ENCODE results near the gene TLL2. TPM values are rescaled to one million over a fixed set of nuclear protein-coding genes. Genes with fewer than 3 reads are reported as not detected.
"Not testable (repeated sequence)": the region's sequence is repeated elsewhere in the genome, so short reads cannot be mapped to it uniquely, and the experiment has no call there.

TLL2 gene
- total and polyA plus RNA-seq, 4 experiments from 2014 or later: 0.03 to 0.17 TPM; not detected in 2

DNA sequence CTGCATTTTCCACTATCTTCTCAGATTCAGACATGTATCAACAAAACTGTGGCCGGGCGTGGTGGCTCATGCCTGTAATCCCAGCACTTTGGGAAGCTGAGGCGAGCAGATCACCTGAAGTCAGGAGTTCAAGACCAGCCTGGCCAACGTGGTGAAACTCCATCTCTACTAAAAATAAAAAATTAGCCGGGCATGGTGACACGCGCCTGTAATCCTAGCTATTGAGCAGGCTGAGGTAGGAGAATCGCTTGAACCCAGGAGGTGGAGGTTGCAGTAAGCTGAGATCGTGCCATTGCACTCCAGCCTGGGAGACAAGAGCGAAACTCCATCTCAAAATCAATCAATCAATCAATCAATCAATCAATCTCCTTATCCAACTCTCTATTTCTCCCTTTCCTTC lies 31.8 kb upstream of the TLL2 start:
- Mint-ChIP-seq H3K27ac (peak overlapping the region in 2 of 7 donors; percentile 11 to 51), H3K4me3 (peak overlapping the region in 1 of 8 donors; percentile 22), H3K4me1 (peaks cover 0 to 12% (median 8%) of the 10 kb centered on the region in 4 donors), H3K36me3 (peaks cover 49 to 65% of the 10 kb centered on the region in 2 donors)
- peaks cover 36% of the 10 kb centered on the region for H3K36me3 ChIP-seq (ENCODE audit: insufficient read depth, low read length)
- POLR2A ChIA-PET (ENCODE audit: partially characterized antibody); intact Hi-C loops (cut with micrococcal nuclease); H3K4me1 ChIP-seq (ENCODE audit: insufficient read depth, low read length); H3K27ac ChIP-seq (ENCODE audit: low read depth, low read length); H3K9me3 ChIP-seq (ENCODE audit: control insufficient read depth in 1 of 2, low read length in 2 of 2); H3K9me3 Mint-ChIP-seq; DNase-seq; H3K27me3 ChIP-seq (ENCODE audit: insufficient read depth, low read length); H3K27me3 Mint-ChIP-seq; H3K4me3 ChIP-seq (ENCODE audit: low read length in 2 of 2); CTCF ChIA-PET (ENCODE audit: partially characterized antibody): not testable (repeated sequence)

DNA sequence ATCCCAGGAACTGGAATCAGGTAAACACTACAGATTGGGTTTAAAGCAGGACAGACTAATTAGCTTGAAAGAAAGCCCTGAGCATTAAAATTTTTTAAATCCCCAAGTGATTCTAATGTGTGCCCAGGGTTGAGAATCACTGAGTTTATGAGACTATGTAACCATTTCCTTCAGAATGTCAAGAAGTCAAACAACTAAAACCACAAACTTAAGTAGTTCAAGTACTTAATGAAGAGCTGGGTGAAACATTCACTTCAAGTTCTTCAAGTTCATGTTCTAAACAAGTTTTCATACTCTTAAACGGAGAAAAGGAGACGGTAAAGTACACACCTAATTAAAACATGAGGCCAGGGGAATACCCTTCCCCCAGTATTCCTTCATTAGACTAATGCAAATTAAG lies 28.2 kb upstream of the TLL2 start:
- Histone ChIP-seq H3K36me3 (ENCODE audit: insufficient read depth, low read length) (peaks cover 22% of the 10 kb centered on the region), H3K4me1 (ENCODE audit: insufficient read depth, low read length) (no peaks in the 10 kb centered on the region), H3K27me3 (ENCODE audit: insufficient read depth, low read length) (no peaks in the 10 kb centered on the region), H3K4me3 (ENCODE audit: low read length in 2 of 2) (no peak overlapping the region), H3K27ac (ENCODE audit: low read depth, low read length) (no peak overlapping the region), H3K9me3 (ENCODE audit: control insufficient read depth in 1 of 2, low read length in 2 of 2) (no peaks in the 10 kb centered on the region)
- DNase-seq: no peak
- H3K4me1 Mint-ChIP-seq: peaks cover 12 to 23% (median 17%) of the 10 kb centered on the region in 4 donors
- ChIA-PET CTCF (ENCODE audit: partially characterized antibody) (no interaction called here), POLR2A (ENCODE audit: partially characterized antibody) (no interaction called here)
- H3K9me3 Mint-ChIP-seq: no peaks in the 10 kb centered on the region
- peaks cover 60 to 63% of the 10 kb centered on the region in 2 donors for H3K36me3 Mint-ChIP-seq
- no peak overlapping the region for H3K4me3 Mint-ChIP-seq
- no peaks in the 10 kb centered on the region for H3K27me3 Mint-ChIP-seq
- no peak overlapping the region for H3K27ac Mint-ChIP-seq
- intact Hi-C loops (cut with micrococcal nuclease): no loop called here

- Histone ChIP-seq H3K27me3 (ENCODE audit: insufficient read depth, low read length) (no peaks in the 10 kb centered on the region), H3K9me3 (ENCODE audit: control insufficient read depth in 1 of 2, low read length in 2 of 2) (no peaks in the 10 kb centered on the region), H3K36me3 (ENCODE audit: insufficient read depth, low read length) (peaks cover 12% of the 10 kb centered on the region), H3K27ac (ENCODE audit: low read depth, low read length) (no peak overlapping the region), H3K4me3 (ENCODE audit: low read length in 2 of 2) (no peak overlapping the region), H3K4me1 (ENCODE audit: insufficient read depth, low read length) (no peaks in the 10 kb centered on the region)
- no peaks in the 10 kb centered on the region for H3K9me3 Mint-ChIP-seq
- H3K27ac Mint-ChIP-seq: no peak overlapping the region
- no peak overlapping the region for H3K4me3 Mint-ChIP-seq
- H3K27me3 Mint-ChIP-seq: no peaks in the 10 kb centered on the region
- peaks cover 15 to 20% (median 16%) of the 10 kb centered on the region in 4 donors for H3K4me1 Mint-ChIP-seq
- intact Hi-C loops (cut with micrococcal nuclease): no loop called here
- H3K36me3 Mint-ChIP-seq: peaks cover 44 to 46% of the 10 kb centered on the region in 2 donors
- CTCF ChIA-PET (ENCODE audit: partially characterized antibody): no interaction called here
- POLR2A ChIA-PET (ENCODE audit: partially characterized antibody): no interaction called here
- no peak for DNase-seq
Measured at GRCh38 chr10:96540240-96540639, 26.5 kb upstream of the TLL2 start.

DNA sequence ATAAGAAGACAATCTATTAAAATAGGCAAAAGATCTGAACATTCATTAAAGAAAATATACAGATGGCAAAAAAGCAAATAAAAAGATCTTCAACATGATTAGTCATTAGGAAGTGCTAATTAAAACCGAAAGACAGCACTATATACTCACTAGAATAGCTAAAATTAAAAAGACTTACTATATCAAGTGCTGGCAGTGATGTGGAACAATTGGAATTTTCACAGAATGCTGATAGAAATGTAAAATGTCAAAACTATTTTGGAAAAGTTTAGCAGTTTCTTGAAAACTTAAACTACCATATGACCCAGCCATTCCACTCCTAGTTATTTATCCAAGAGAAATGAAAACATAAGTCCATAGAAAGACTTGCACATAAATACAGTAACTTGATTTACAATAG lies 25.0 kb upstream of the TLL2 start:
- Histone ChIP-seq H3K4me3 (ENCODE audit: low read length in 2 of 2) (no peak overlapping the region), H3K36me3 (ENCODE audit: insufficient read depth, low read length) (peaks cover 9% of the 10 kb centered on the region), H3K9me3 (ENCODE audit: control insufficient read depth in 1 of 2, low read length in 2 of 2) (no peaks in the 10 kb centered on the region), H3K4me1 (ENCODE audit: insufficient read depth, low read length) (no peaks in the 10 kb centered on the region), H3K27me3 (ENCODE audit: insufficient read depth, low read length) (no peaks in the 10 kb centered on the region), H3K27ac (ENCODE audit: low read depth, low read length) (no peak overlapping the region)
- no peaks in the 10 kb centered on the region for H3K9me3 Mint-ChIP-seq
- DNase-seq: no peak
- ChIA-PET CTCF (ENCODE audit: partially characterized antibody) (interaction anchor here (1.9 kb wide), 1 partner anchor 25 kb away, joined by 4 read pairs; the partner anchor contains the start of gene TLL2), POLR2A (ENCODE audit: partially characterized antibody) (no interaction called here)
- no peak overlapping the region for H3K27ac Mint-ChIP-seq
- no peak overlapping the region for H3K4me3 Mint-ChIP-seq
- intact Hi-C loops (cut with micrococcal nuclease): no loop called here
- H3K36me3 Mint-ChIP-seq: peaks cover 41 to 45% of the 10 kb centered on the region in 2 donors
- H3K4me1 Mint-ChIP-seq: peaks cover 15 to 20% (median 16%) of the 10 kb centered on the region in 4 donors
- H3K27me3 Mint-ChIP-seq: no peaks in the 10 kb centered on the region

- Mint-ChIP-seq H3K4me3 (no peak overlapping the region), H3K4me1 (peaks cover 12 to 20% (median 16%) of the 10 kb centered on the region in 4 donors), H3K36me3 (peaks cover 41 to 50% of the 10 kb centered on the region in 2 donors), H3K27me3 (no peaks in the 10 kb centered on the region), H3K9me3 (no peaks in the 10 kb centered on the region), H3K27ac (no peak overlapping the region)
- ChIA-PET POLR2A (ENCODE audit: partially characterized antibody) (no interaction called here), CTCF (ENCODE audit: partially characterized antibody) (interaction anchor here (1.5 kb wide), 1 partner anchor 23 kb away, joined by 5 read pairs; the partner anchor contains the start of gene TLL2)
- H3K27me3 ChIP-seq (ENCODE audit: insufficient read depth, low read length): no peaks in the 10 kb centered on the region
- no peak overlapping the region for H3K4me3 ChIP-seq (ENCODE audit: low read length in 2 of 2)
- H3K4me1 ChIP-seq (ENCODE audit: insufficient read depth, low read length): no peaks in the 10 kb centered on the region
- H3K9me3 ChIP-seq (ENCODE audit: control insufficient read depth in 1 of 2, low read length in 2 of 2): no peaks in the 10 kb centered on the region
- peaks cover 5% of the 10 kb centered on the region for H3K36me3 ChIP-seq (ENCODE audit: insufficient read depth, low read length)
- no peak overlapping the region for H3K27ac ChIP-seq (ENCODE audit: low read depth, low read length)
- no peak for DNase-seq
- intact Hi-C loops (cut with micrococcal nuclease): no loop called here
Measured at GRCh38 chr10:96536129-96536528, 22.4 kb upstream of the TLL2 start.

DNA sequence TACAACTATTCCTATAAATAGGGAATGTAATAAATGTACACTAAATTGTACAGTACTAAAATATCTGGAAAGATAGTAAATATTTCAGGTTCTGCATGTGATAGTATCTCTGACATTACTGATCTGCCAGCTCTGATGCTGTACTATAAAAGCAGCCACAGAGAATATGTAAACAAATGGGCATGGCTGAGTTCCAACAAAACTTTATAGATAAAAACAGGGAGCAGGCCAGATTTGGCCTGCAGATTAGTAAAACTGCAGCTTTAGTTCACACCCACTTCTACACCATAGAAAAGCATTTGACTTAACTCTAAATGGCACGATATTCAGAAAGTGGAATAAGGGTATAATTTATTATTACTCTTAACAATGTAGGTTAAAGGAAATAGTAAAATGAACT lies 18.8 kb upstream of the TLL2 start:
- CTCF ChIA-PET (ENCODE audit: partially characterized antibody): no interaction called here
- POLR2A ChIA-PET (ENCODE audit: partially characterized antibody): no interaction called here

GRCh38 chr10:96529634-96530279 lies 16.0 kb upstream of the TLL2 start:
- DNase-seq: no peak
- Histone ChIP-seq H3K4me3 (ENCODE audit: low read length in 2 of 2) (no peak overlapping the region), H3K36me3 (ENCODE audit: insufficient read depth, low read length) (peaks cover 31% of the 10 kb centered on the region), H3K27ac (ENCODE audit: low read depth, low read length) (no peak overlapping the region), H3K27me3 (ENCODE audit: insufficient read depth, low read length) (no peaks in the 10 kb centered on the region), H3K9me3 (ENCODE audit: control insufficient read depth in 1 of 2, low read length in 2 of 2) (no peaks in the 10 kb centered on the region), H3K4me1 (ENCODE audit: insufficient read depth, low read length) (no peaks in the 10 kb centered on the region)
- Mint-ChIP-seq H3K27ac (no peak overlapping the region), H3K27me3 (no peaks in the 10 kb centered on the region), H3K36me3 (peaks cover 55 to 78% of the 10 kb centered on the region in 2 donors), H3K4me3 (no peak overlapping the region), H3K4me1 (peaks cover 0 to 5% (median 3%) of the 10 kb centered on the region in 4 donors), H3K9me3 (no peaks in the 10 kb centered on the region)
- ChIA-PET POLR2A (ENCODE audit: partially characterized antibody) (no interaction called here), CTCF (ENCODE audit: partially characterized antibody) (no interaction called here)
- intact Hi-C loops (cut with micrococcal nuclease): no loop called here

More for the DNA sequence above, 18.8 kb upstream of the TLL2 start:
- Mint-ChIP-seq H3K36me3 (peaks cover 33 to 56% of the 10 kb centered on the region in 2 donors), H3K4me3 (no peak overlapping the region), H3K27ac (no peak overlapping the region), H3K27me3 (no peaks in the 10 kb centered on the region), H3K4me1 (peaks cover 0 to 10% (median 3%) of the 10 kb centered on the region in 4 donors), H3K9me3 (no peaks in the 10 kb centered on the region)
- Histone ChIP-seq H3K9me3 (ENCODE audit: control insufficient read depth in 1 of 2, low read length in 2 of 2) (no peaks in the 10 kb centered on the region), H3K27ac (ENCODE audit: low read depth, low read length) (no peak overlapping the region), H3K27me3 (ENCODE audit: insufficient read depth, low read length) (no peaks in the 10 kb centered on the region), H3K4me3 (ENCODE audit: low read length in 2 of 2) (no peak overlapping the region), H3K4me1 (ENCODE audit: insufficient read depth, low read length) (no peaks in the 10 kb centered on the region), H3K36me3 (ENCODE audit: insufficient read depth, low read length) (peaks cover 21% of the 10 kb centered on the region)
- no peak for DNase-seq
- intact Hi-C loops (cut with micrococcal nuclease): no loop called here
